ENCODE data around the gene ADAM33. TPM values are rescaled to one million over a fixed set of nuclear protein-coding genes. Genes with fewer than 3 reads are reported as not detected.

The ADAM33 gene
- total RNA-seq, 2 donors from 2014 or later: not detected

DNA sequence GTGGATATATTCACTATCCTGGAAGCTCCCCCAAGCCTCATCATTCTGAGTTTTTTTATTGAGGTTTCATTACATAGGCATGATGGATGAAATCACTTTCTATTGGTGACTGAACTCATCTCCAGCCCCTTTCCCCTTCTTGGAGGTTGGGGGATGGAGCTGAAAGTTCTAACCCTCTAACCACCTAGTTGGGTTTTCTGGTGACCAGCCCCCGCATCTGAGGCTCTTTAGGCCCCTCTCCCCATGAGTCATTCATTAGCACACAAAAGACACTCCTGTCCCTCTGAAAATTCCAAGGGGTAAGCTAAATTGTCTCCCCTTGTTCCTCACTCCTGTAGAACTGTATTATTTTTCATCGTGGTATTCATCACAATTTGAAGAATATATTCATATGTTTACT lies 51.9 kb downstream of the ADAM33 start:
- DNase-seq (no peak), ATAC-seq (replicated peaks in 1 of 2) (no peak)
- H3K27ac Mint-ChIP-seq: no peak overlapping the region
- no peaks in the 10 kb centered on the region for H3K9me3 Mint-ChIP-seq
- no peak overlapping the region for H3K4me3 Mint-ChIP-seq
- H3K36me3 Mint-ChIP-seq (ENCODE audit: insufficient read depth in 2 of 2): peaks cover 0 to 5% of the 10 kb centered on the region in 2 donors
- no peaks in the 10 kb centered on the region for H3K4me1 Mint-ChIP-seq (ENCODE audit: low read depth)
- no peaks in the 10 kb centered on the region for H3K27me3 Mint-ChIP-seq (ENCODE audit: low read depth)

DNA sequence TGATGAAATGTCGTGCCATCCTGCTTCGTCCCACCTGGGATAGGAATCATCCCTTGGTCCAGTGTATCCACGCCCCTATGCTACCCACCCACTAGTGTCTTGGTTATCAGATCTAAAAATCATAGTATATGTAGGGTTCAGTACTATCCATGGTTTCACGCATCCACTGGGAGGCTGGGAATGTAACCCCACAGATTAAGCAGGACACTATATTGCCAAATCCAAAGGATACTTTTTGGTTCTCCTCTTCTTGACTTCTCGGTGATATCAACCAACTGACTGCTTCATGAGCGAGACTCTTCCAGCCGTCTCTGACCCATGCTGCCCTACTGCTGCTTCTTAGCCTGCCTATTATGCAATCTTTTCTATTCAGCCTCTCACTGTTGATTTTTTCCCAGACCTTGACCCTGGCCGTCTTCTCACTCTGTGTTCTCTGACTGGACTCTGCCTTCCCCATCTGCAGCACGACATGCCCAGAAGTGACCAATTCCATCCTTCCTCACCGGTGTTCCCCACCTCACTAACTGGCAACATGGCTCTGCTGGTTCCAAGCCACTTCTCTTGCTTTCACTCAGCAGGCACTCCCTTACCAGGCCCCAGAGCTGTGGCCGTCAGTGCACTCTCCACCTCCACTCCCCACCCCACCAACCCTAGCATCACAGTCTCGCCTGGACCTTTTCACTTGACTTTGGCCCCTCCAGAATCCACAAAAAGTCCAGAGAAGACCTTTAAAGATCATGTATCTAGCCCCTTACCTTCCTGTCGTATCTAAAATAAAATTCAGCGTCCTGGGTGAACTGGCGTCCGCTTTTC lies 53.1 kb downstream of the ADAM33 start:
- H3K9me3 Mint-ChIP-seq: no peaks in the 10 kb centered on the region
- H3K4me1 Mint-ChIP-seq (ENCODE audit: low read depth): no peaks in the 10 kb centered on the region
- no peak overlapping the region for H3K4me3 Mint-ChIP-seq
- H3K27ac Mint-ChIP-seq: no peak overlapping the region
- no peak for ATAC-seq (replicated peaks in 1 of 2)
- H3K27me3 Mint-ChIP-seq (ENCODE audit: low read depth): no peaks in the 10 kb centered on the region
- H3K36me3 Mint-ChIP-seq (ENCODE audit: insufficient read depth in 2 of 2): peaks cover 0 to 5% of the 10 kb centered on the region in 2 donors
- DNase-seq: no peak

DNA sequence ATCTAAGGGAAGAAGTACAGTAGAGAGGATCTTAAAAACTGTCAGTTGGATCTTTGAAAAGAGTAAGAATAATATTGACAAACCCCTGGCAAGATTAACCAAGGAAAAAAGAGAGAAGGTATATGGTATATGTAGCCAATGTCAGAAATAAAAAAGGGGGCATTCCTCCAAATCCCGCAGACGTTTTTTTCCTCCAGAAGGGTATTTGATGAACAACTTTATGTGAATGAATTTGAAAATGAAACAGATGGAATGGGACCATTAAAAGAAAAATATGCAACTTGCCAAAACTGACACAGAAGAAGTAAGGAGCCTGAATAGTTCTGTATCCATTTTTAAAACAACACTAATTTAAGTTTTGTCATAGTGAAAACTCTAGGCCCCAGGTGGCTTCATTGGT lies 54.3 kb downstream of the ADAM33 start:
- no peak for ATAC-seq (replicated peaks in 1 of 2)

DNA sequence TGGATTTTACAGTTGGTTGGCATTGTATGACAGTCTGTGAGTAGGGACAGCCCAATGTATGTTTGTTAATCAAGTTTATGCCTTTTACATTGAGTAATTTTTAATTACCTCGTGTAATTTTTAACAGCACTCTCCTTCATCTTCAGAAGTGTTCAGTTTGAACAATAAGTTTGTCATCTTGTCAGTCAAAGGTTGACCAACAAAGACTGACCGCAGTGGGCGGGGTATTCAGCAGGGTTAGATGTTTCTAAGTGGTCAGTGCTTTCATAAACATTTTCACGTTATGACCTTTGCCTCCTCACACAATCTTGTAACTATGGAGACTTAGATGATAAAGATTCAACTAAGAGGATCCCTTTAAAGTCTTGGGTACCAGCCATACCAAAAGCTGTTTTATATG lies 59.4 kb downstream of the ADAM33 start:
- Mint-ChIP-seq H3K27ac (no peak overlapping the region), H3K36me3 (ENCODE audit: insufficient read depth in 2 of 2) (peaks cover 0 to 2% of the 10 kb centered on the region in 2 donors), H3K27me3 (ENCODE audit: low read depth) (no peaks in the 10 kb centered on the region), H3K9me3 (no peaks in the 10 kb centered on the region), H3K4me1 (ENCODE audit: low read depth) (no peaks in the 10 kb centered on the region), H3K4me3 (no peak overlapping the region)
- ATAC-seq (replicated peaks in 1 of 2): no peak
- no peak for DNase-seq

More for the DNA sequence above, 54.3 kb downstream of the ADAM33 start:
- H3K27me3 Mint-ChIP-seq (ENCODE audit: low read depth): no peaks in the 10 kb centered on the region
- peaks cover 0 to 5% of the 10 kb centered on the region in 2 donors for H3K36me3 Mint-ChIP-seq (ENCODE audit: insufficient read depth in 2 of 2)
- no peaks in the 10 kb centered on the region for H3K4me1 Mint-ChIP-seq (ENCODE audit: low read depth)
- DNase-seq: no peak
- H3K27ac Mint-ChIP-seq: no peak overlapping the region
- H3K9me3 Mint-ChIP-seq: no peaks in the 10 kb centered on the region
- no peak overlapping the region for H3K4me3 Mint-ChIP-seq

DNA sequence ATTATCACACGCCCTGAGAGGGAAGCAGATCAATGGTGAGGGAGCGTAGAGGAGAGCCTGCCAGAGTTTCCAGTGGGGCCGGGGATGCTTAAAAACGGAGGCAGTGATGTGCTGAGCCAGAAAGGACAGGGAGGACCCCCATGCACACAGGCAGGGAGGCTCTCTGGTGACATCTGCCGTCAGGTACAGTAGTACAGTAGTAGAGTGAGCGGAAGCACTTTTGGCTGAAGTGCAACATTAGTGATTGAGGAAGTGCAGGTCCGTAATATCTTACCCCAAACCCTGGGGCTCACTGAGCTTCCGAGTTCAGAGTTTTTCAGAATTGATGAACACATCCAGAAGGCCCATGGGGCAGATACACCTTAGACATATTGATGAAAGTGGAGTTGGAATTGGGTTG lies 60.7 kb downstream of the ADAM33 start:
- Mint-ChIP-seq H3K4me1 (ENCODE audit: low read depth) (no peaks in the 10 kb centered on the region), H3K9me3 (no peaks in the 10 kb centered on the region), H3K27me3 (ENCODE audit: low read depth) (no peaks in the 10 kb centered on the region), H3K4me3 (no peak overlapping the region), H3K36me3 (ENCODE audit: insufficient read depth in 2 of 2) (peaks cover 0 to 2% of the 10 kb centered on the region in 2 donors), H3K27ac (no peak overlapping the region)
- no peak for ATAC-seq (replicated peaks in 1 of 2)
- no peak for DNase-seq

Other genes starting within 250 kb of the ADAM33 start
- 10 to 100 TPM in 1 of 2 donors, 1 to 10 TPM in 1; 9.6 to 11.6 TPM for gene ATRN, start 211.0 kb downstream of the ADAM33 start, total RNA-seq
- not detected for gene GFRA4, start 18.6 kb downstream of the ADAM33 start, total RNA-seq
- gene SIGLEC1, start 30.6 kb upstream of the ADAM33 start, total RNA-seq: under 1 TPM in 1 of 2 donors, not detected in 1; 0.02 TPM
- gene HSPA12B, start 50.7 kb upstream of the ADAM33 start, total RNA-seq: not detected
- gene ADISSP, start 85.7 kb upstream of the ADAM33 start, total RNA-seq: 10 to 100 TPM; 26.3 to 35.8 TPM
- gene SPEF1, start 99.4 kb upstream of the ADAM33 start, total RNA-seq: under 1 TPM; 0.48 to 0.49 TPM
- 10 to 100 TPM; 30.4 to 31.5 TPM for gene CENPB, start 104.7 kb upstream of the ADAM33 start, total RNA-seq
- 100 to 1,000 TPM; 121 to 128 TPM for gene CDC25B, start 114.3 kb upstream of the ADAM33 start, total RNA-seq
- gene AP5S1, start 138.5 kb upstream of the ADAM33 start, total RNA-seq: 10 to 100 TPM; 10.3 to 13.7 TPM
- gene MAVS, start 164.8 kb upstream of the ADAM33 start, total RNA-seq: 10 to 100 TPM; 27.9 to 29.8 TPM
- gene PANK2, start 207.4 kb upstream of the ADAM33 start, total RNA-seq: 10 to 100 TPM; 60.6 to 67.4 TPM